ENCODE measurements around the gene GDF15. TPM values are rescaled to one million over a fixed set of nuclear protein-coding genes. Genes with fewer than 3 reads are reported as not detected.

Gene GDF15
- total and polyA plus RNA-seq, 2 experiments from 2014 or later, result 12.6 to 19.8 TPM

DNA sequence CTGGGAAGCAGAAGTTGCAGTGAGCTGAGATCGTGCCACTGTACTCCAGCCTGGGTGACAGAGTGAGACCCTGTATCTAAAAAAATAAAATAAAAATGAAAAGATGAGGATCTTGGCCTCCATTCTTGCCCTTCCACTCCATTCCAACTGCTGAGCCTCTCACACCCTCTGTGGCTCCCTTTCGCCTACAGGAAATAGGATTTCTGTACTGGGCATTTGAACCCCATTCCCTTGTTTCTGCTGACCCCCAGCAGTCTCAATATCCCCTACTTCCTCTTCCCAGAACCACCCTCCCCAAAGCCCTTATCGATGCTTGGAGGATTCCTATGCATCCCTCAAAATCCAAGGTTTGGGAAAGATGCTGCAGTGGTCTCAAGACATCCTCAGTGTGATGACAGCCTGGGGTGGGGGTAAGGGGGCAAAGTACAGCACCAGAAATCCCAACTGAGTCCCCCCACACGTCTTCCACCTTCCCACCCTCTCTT lies 12.5 kb upstream of the GDF15 start (continued):
- TF ChIP-seq, protein P1, sequence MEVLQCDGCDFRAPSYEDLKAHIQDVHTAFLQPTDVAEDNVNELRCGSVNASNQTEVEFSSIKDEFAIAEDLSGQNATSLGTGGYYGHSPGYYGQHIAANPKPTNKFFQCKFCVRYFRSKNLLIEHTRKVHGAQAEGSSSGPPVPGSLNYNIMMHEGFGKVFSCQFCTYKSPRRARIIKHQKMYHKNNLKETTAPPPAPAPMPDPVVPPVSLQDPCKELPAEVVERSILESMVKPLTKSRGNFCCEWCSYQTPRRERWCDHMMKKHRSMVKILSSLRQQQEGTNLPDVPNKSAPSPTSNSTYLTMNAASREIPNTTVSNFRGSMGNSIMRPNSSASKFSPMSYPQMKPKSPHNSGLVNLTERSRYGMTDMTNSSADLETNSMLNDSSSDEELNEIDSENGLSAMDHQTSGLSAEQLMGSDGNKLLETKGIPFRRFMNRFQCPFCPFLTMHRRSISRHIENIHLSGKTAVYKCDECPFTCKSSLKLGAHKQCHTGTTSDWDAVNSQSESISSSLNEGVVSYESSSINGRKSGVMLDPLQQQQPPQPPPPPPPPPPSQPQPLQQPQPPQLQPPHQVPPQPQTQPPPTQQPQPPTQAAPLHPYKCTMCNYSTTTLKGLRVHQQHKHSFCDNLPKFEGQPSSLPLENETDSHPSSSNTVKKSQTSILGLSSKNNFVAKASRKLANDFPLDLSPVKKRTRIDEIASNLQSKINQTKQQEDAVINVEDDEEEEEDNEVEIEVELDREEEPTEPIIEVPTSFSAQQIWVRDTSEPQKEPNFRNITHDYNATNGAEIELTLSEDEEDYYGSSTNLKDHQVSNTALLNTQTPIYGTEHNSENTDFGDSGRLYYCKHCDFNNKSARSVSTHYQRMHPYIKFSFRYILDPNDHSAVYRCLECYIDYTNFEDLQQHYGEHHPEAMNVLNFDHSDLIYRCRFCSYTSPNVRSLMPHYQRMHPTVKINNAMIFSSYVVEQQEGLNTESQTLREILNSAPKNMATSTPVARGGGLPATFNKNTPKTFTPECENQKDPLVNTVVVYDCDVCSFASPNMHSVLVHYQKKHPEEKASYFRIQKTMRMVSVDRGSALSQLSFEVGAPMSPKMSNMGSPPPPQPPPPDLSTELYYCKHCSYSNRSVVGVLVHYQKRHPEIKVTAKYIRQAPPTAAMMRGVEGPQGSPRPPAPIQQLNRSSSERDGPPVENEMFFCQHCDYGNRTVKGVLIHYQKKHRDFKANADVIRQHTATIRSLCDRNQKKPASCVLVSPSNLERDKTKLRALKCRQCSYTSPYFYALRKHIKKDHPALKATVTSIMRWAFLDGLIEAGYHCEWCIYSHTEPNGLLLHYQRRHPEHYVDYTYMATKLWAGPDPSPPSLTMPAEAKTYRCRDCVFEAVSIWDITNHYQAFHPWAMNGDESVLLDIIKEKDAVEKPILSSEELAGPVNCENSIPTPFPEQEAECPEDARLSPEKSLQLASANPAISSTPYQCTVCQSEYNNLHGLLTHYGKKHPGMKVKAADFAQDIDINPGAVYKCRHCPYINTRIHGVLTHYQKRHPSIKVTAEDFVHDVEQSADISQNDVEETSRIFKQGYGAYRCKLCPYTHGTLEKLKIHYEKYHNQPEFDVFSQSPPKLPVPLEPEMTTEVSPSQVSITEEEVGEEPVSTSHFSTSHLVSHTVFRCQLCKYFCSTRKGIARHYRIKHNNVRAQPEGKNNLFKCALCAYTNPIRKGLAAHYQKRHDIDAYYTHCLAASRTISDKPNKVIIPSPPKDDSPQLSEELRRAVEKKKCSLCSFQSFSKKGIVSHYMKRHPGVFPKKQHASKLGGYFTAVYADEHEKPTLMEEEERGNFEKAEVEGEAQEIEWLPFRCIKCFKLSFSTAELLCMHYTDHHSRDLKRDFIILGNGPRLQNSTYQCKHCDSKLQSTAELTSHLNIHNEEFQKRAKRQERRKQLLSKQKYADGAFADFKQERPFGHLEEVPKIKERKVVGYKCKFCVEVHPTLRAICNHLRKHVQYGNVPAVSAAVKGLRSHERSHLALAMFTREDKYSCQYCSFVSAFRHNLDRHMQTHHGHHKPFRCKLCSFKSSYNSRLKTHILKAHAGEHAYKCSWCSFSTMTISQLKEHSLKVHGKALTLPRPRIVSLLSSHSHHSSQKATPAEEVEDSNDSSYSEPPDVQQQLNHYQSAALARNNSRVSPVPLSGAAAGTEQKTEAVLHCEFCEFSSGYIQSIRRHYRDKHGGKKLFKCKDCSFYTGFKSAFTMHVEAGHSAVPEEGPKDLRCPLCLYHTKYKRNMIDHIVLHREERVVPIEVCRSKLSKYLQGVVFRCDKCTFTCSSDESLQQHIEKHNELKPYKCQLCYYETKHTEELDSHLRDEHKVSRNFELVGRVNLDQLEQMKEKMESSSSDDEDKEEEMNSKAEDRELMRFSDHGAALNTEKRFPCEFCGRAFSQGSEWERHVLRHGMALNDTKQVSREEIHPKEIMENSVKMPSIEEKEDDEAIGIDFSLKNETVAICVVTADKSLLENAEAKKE (CRISPR knock-in tag; IDR thresholded peaks at IDR 0.05), result no peak

GRCh38 chr19:18373892-18374629 lies 11.9 kb upstream of the GDF15 start:
- Histone ChIP-seq H3K27ac (ENCODE audit: low read depth) (peak overlapping the region; percentile 87), H3K27me3 (ENCODE audit: insufficient read depth) (no peaks in the 10 kb centered on the region), H3K79me2 (replicated peaks; ENCODE audit: insufficient read depth) (no peaks in the 10 kb centered on the region), H3K4me3 (no peak overlapping the region), H2AFZ (no peak overlapping the region; the same call in 1 of the 2 replicates), H4K20me1 (replicated peaks; ENCODE audit: insufficient read depth) (no peaks in the 10 kb centered on the region), H3K4me1 (ENCODE audit: insufficient read depth) (peaks cover 23% of the 10 kb centered on the region), H3K9me2 (ENCODE audit: insufficient read depth) (no peaks in the 10 kb centered on the region), H3F3A (replicated peaks; ENCODE audit: low read depth) (0 out of 2 replicates have a peak, but pooled peaks cover 22% of the 10 kb centered on the region), H3K36me3 (ENCODE audit: insufficient read depth) (no peaks in the 10 kb centered on the region), H3K4me2 (peak overlapping the region; percentile 19; the same call in 1 of the 2 replicates)
- Mint-ChIP-seq H3K36me3 (ENCODE audit: low read depth) (peaks cover 3% of the 10 kb centered on the region; the same call in 2 of the 3 replicates), H3K27ac (peak overlapping the region; percentile 95), H3K4me3 (no peak overlapping the region), H3K27me3 (ENCODE audit: insufficient read depth, low read depth, poor library complexity) (peaks cover 11% of the 10 kb centered on the region), H3K4me1 (peaks cover 19% of the 10 kb centered on the region), H3K9me3 (peaks cover 6% of the 10 kb centered on the region; the same call in 2 of the 3 replicates)
- ATAC-seq (peak; percentile 88), DNase-seq (ENCODE audit: low spot score) (peak; percentile 96)
- TF ChIP-seq JUNB (IDR thresholded peaks at IDR 0.05; ENCODE audit: unreplicated experiment) (no peak), NANOG (IDR thresholded peaks at IDR 0.05; ENCODE audit: borderline replicate concordance) (no peak), EZH2phosphoT487 (IDR thresholded peaks at IDR 0.05; ENCODE audit: unreplicated experiment) (no peak), ZNF331 (CRISPR knock-in tag; IDR thresholded peaks at IDR 0.05; ENCODE audit: low read depth) (no peak), ZNF114 (CRISPR knock-in tag; IDR thresholded peaks at IDR 0.05) (no peak), EZH2 (IDR thresholded peaks at IDR 0.05; ENCODE audit: low read depth, unreplicated experiment) (no peak), REST (IDR thresholded peaks at IDR 0.05; ENCODE audit: unreplicated experiment) (no peak), ETS1 (IDR thresholded peaks at IDR 0.05) (peak; percentile 86; the same call in 1 of the 2 replicates), STAT1 (IDR thresholded peaks at IDR 0.05; ENCODE audit: unreplicated experiment) (no peak)
- TF ChIP-seq, protein P2, sequence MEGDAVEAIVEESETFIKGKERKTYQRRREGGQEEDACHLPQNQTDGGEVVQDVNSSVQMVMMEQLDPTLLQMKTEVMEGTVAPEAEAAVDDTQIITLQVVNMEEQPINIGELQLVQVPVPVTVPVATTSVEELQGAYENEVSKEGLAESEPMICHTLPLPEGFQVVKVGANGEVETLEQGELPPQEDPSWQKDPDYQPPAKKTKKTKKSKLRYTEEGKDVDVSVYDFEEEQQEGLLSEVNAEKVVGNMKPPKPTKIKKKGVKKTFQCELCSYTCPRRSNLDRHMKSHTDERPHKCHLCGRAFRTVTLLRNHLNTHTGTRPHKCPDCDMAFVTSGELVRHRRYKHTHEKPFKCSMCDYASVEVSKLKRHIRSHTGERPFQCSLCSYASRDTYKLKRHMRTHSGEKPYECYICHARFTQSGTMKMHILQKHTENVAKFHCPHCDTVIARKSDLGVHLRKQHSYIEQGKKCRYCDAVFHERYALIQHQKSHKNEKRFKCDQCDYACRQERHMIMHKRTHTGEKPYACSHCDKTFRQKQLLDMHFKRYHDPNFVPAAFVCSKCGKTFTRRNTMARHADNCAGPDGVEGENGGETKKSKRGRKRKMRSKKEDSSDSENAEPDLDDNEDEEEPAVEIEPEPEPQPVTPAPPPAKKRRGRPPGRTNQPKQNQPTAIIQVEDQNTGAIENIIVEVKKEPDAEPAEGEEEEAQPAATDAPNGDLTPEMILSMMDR (conservative IDR thresholded peaks at IDR 0.05; ENCODE audit: low read depth in 2 of 2), result no peak

All from GM23338 (cell line).